Suppressor macrophage treated with lipopolysaccharide for 1 hour (primary cell): ENCODE data around the gene PNPLA1.
A peak's percentile ranks its signal among the peaks of the same experiment; 100 is the strongest.

ENCODE experiments used
- DNase-seq, 3 donors: peaks; one replicate each; pipeline ENCODE4 v3.0.0-alpha.2; 2020 to 2022

The PNPLA1 gene

GRCh38 chr6:36289281-36289878 lies 19.5 kb downstream of the PNPLA1 start:
- no peak for DNase-seq

GRCh38 chr6:36290668-36291620 lies 21.1 kb downstream of the PNPLA1 start:
- DNase-seq: peak; percentile 96 to 99 (median 98)

- no peak for DNase-seq
Observed at GRCh38 chr6:36292170-36292569, 22.3 kb downstream of the PNPLA1 start.

GRCh38 chr6:36296240-36296639 lies 26.4 kb downstream of the PNPLA1 start:
- DNase-seq: peak in 2 of 3 donors; percentile 67 to 75

GRCh38 chr6:36297051-36297450 lies 27.2 kb downstream of the PNPLA1 start:
- DNase-seq: peak; percentile 38 to 55 (median 48)

- no peak for DNase-seq
Observed at GRCh38 chr6:36297511-36297910, 27.7 kb downstream of the PNPLA1 start.

GRCh38 chr6:36298027-36298426 lies 28.2 kb downstream of the PNPLA1 start:
- no peak for DNase-seq

- no peak for DNase-seq
Observed at GRCh38 chr6:36301085-36301658, 31.3 kb downstream of the PNPLA1 start.

GRCh38 chr6:36301781-36302180 lies 31.9 kb downstream of the PNPLA1 start:
- no peak for DNase-seq

- peak; percentile 94 to 95 (median 95) for DNase-seq
Observed at GRCh38 chr6:36302227-36302976, 32.5 kb downstream of the PNPLA1 start.

GRCh38 chr6:36305885-36306284 lies 36.0 kb downstream of the PNPLA1 start:
- no peak for DNase-seq

GRCh38 chr6:36306375-36306774 lies 36.5 kb downstream of the PNPLA1 start:
- DNase-seq: peak; percentile 48 to 61 (median 59)

GRCh38 chr6:36308514-36308913 lies 38.7 kb downstream of the PNPLA1 start:
- no peak for DNase-seq

GRCh38 chr6:36309203-36309602 lies 39.3 kb downstream of the PNPLA1 start:
- no peak for DNase-seq

GRCh38 chr6:36309900-36310299 lies 40.0 kb downstream of the PNPLA1 start:
- no peak for DNase-seq

DNA sequence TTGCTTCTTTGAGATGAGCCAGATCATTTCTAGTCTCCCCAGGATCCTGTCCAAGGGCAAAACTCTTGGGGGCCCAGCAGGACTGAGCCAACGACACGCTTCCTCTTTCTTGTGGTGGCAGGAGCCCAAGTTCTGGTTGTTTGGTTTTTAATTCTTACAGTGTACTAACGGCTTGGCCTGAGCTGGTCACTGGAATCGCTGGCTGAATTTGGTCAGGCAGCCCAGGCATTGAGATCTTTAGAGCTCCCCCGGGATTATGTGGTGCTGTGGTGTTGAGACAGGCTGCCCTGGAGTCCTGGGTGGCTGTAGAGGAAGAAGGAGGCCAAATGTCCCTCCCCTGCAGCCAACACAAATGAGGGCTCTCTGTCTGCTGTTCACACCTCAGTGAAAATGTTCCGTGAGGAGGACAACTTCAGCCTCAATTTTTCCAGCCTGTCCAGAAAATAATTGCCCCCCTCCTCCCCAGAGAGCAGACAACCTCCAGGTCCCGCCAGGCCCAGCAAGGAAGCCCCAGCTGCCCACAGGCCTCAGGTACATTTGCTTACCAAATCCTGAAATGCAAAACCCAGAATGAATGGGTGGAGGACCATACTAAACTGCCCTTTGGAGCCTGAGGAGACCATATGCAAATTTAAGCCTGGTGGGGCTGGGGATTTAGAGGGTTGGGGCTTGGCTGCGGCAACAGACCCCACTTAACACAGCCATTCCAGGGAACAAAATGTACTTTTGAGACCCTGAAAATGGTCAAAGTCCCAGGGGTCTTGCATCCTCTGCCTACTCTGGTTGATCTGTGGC lies 43.2 kb downstream of the PNPLA1 start:
- DNase-seq: peak; percentile 28 to 42 (median 39)

DNA sequence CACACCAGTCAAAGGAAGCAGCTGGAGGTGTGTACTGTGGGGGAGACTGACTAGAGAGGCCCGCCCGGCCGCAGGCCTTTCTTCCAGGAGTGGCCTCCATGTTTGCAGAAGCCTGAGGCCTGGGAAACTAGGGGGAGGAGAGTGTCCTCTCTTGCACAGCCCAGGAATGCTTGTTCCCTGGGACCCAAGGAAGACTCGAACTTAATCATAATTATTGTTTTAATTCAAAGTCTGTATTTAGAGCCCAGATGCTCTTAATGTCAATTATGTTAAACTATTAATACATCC lies 43.7 kb downstream of the PNPLA1 start:
- DNase-seq: no peak

DNA sequence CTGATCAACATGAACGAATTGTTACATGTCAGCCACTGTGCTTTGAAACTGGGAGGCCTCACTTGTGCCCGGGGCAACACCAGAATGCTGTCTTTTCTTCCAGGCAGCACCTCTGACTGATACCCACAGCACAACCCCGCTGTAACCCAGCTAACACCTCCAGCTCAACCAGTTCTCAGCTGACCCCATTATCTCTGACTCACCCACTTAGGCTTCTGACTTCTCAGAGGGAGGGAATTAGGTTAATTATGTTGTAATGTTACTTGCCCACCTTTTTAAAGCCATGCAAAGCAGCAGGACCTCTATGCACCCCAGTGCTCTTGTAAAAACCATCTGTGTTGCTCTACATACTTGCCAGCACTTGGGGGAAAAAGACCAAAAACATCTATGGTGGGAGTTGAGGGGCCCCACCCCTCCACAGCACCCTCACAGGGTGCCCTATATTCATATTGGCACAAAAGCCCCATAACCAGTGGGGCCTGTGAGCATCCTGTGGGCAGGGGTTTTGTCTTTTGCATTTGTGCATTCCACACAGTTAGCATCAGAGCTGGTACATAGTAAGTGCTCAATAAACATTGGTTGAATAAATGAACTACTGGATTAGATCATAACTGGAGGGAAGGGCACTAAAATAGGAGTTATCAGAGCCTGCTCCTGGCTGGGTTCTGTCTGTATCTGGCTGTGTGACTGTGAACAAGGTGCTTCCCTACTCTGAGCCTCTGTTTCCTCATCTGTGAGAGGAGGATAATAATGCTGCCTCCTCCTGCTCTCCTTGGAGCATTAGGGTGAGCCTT lies 44.6 kb downstream of the PNPLA1 start:
- DNase-seq: no peak

- DNase-seq: no peak
Observed at GRCh38 chr6:36315921-36316320, 46.1 kb downstream of the PNPLA1 start.

DNA sequence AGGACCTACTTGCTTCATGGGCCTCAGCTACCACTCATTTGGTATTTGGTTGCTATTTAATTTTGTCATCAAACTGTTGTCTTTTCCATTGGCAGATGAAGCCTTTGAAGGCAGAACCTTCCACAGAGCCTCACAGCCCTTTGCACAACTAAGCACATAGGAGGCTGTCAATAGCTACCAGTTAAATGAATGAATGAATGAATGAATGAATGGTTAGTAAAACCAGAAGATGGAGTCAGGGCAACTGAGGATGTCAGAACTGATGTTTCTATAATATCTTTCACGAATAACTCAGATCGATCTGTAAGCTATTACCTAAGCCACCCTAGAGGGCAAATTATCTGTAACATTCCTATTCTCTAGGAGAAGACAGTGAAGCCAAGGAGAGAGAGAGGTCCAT lies 47.8 kb downstream of the PNPLA1 start:
- no peak for DNase-seq

DNA sequence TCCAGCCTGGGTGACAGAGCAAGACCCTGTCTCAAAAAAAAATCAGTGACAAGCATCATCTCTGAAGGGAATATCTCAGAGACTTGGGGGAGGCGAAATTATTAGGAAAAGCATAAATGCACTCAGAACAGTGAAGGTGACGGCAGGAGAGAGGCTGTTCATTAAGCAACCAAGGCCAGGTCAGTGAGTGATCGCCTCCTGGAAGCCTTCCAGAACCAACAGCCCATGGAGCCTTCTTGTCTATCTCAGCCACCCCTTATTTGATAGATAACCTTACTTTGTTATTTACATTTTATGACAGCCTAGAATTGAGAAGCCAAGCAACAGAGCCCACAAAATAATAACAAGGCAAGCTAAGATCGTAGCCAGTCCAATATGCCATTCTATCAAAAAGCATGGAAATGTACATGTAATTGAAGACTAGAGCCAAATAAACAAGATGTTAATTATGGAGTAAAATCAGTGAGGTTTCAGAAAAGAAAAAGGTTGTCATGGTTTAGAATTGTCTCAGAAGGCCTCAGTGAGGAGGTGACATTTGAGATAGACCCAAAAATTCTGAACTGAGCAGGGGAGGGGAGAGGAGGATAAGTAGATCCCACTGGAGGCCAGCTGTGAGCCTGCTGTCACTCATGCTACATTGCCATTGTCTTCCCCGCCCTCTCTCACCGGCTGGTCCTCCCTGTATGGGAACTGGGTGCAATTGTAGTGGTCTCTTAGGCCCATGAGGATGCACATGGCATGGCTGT lies 49.0 kb downstream of the PNPLA1 start:
- no peak for DNase-seq
